Endothelial cell of umbilical vein (primary cell): Measurements from ENCODE around the gene UQCRFS1. TPM values are rescaled to one million over a fixed set of nuclear protein-coding genes. Genes with fewer than 3 reads are reported as not detected.

Experiments
- BruUV-seq: library from RNA; stranded (reverse); fragments of 400-500 nt; replicated peaks from 2 replicates; lab custom pipeline; 2021; lab: Mats Ljungman, UMichigan
- CTCF ChIA-PET: fragments of 300-600, 350-600 bp; sonication (Branson Sonifier 250); formaldehyde crosslinking; loops from one replicate; lab custom pipeline; 2021; ENCODE audit warnings: antibody characterized with exemption, inconsistent platforms; lab: Charles Lee
- POLR2A ChIA-PET: fragments of 300-600, 350-600 bp; sonication (Branson Sonifier 250); formaldehyde crosslinking; loops from one replicate; lab custom pipeline; 2021; ENCODE audit warnings: antibody characterized with exemption, inconsistent platforms; lab: Charles Lee
- DNase-seq: peaks from one replicate; pipeline ENCODE4 v3.0.0-alpha.2; 2011; ENCODE audit warnings: low read depth, low spot score
- FAIRE-seq: peaks from 2 replicates; lab custom pipeline; 2011; peaks lifted over from hg19 to GRCh38; lab: Jason Lieb, UNC
- H2AFZ ChIP-seq: 2 replicates; pipeline ENCODE4 v1.6.0; 2012; ENCODE audit warnings: low read depth, low read length, control low read depth, inconsistent platforms
- H3K27ac ChIP-seq: 2 replicates; pipeline ENCODE4 v1.5.1; 2011; ENCODE audit warnings: low read depth, mild to moderate bottlenecking, control low read depth, low read length, moderate library complexity; ENCODE audit not compliant: insufficient read depth
- H3K27me3 ChIP-seq, 2 experiments: 2 replicates each; pipeline versions ENCODE4 v1.6.0 to v1.6.1; 2011; ENCODE audit warnings: low read length in 2 of 2, mixed read lengths in 1 of 2; ENCODE audit not compliant: control insufficient read depth in 2 of 2, insufficient read depth in 2 of 2
- H3K36me3 ChIP-seq, 2 experiments: 2 replicates in 1 of 2; 3 replicates in 1 of 2; pipeline ENCODE4 v1.5.1; 2011; ENCODE audit warnings: low read length in 2 of 2, mild to moderate bottlenecking in 1 of 2, moderate library complexity in 1 of 2; ENCODE audit not compliant: control insufficient read depth in 2 of 2, insufficient read depth in 2 of 2; ENCODE audit errors: extremely low read depth in 1 of 2
- H3K4me1 ChIP-seq: 3 replicates; pipeline ENCODE4 v1.5.1; 2011; ENCODE audit warnings: mild to moderate bottlenecking, low read length; ENCODE audit not compliant: control insufficient read depth, insufficient read depth; ENCODE audit errors: extremely low read depth
- H3K4me2 ChIP-seq: 2 replicates; pipeline ENCODE4 v1.6.1; 2011; ENCODE audit warnings: low read length, control low read depth, mixed read lengths; ENCODE audit not compliant: insufficient read depth
- H3K4me3 ChIP-seq, 3 experiments: fragments of 200-600 bp in 1 of 3; sonication (generic), shearing (Covaris generic) in 1 of 3; replicated peaks in 1 of 3; 2 replicates each; pipeline ENCODE4 v1.5.1; 2011 to 2016; ENCODE audit warnings: control low read depth in 3 of 3, low read length in 3 of 3, mild to moderate bottlenecking in 2 of 3, inconsistent platforms in 1 of 3, low read depth in 1 of 3, moderate library complexity in 1 of 3; ENCODE audit not compliant: insufficient read depth in 1 of 3
- H3K79me2 ChIP-seq: 2 replicates; pipeline ENCODE4 v1.6.0; 2012; ENCODE audit warnings: low read length, inconsistent platforms; ENCODE audit not compliant: control insufficient read depth, insufficient read depth
- H3K9ac ChIP-seq: replicated peaks from 2 replicates; pipeline ENCODE3; 2011; ENCODE audit warnings: low read length, control low read depth; ENCODE audit not compliant: insufficient read depth; ENCODE audit errors: extremely low read depth
- H3K9me1 ChIP-seq: replicated peaks from 3 replicates; pipeline ENCODE4 v1.6.0; 2011; ENCODE audit warnings: mild to moderate bottlenecking, low read length; ENCODE audit not compliant: control insufficient read depth, insufficient read depth; ENCODE audit errors: extremely low read depth
- H3K9me3 ChIP-seq: replicated peaks from 2 replicates; pipeline ENCODE4 v1.5.1; 2012; ENCODE audit warnings: low read length, inconsistent platforms; ENCODE audit not compliant: control insufficient read depth, insufficient read depth
- H4K20me1 ChIP-seq: replicated peaks from 2 replicates; pipeline ENCODE3; 2011; ENCODE audit warnings: mild to moderate bottlenecking, low read length; ENCODE audit not compliant: control insufficient read depth, insufficient read depth; ENCODE audit errors: extremely low read depth
- CTCF ChIP-seq, 2 donors: IDR thresholded peaks; 1 replicate in 1 of 2; 2 replicates in 1 of 2; pipeline ENCODE4 v1.5.1; 2011; ENCODE audit warnings: low read length in 2 of 2, mild to moderate bottlenecking in 2 of 2, moderate library complexity in 2 of 2, control low read depth in 1 of 2, inconsistent platforms in 1 of 2, low read depth in 1 of 2; ENCODE audit not compliant: insufficient read depth in 1 of 2; ENCODE audit errors: extremely low read depth in 1 of 2
- EZH2 ChIP-seq: IDR thresholded peaks from 2 replicates; pipeline ENCODE4 v1.6.1; 2012; ENCODE audit warnings: borderline replicate concordance, low read depth, mild to moderate bottlenecking, moderate library complexity, low read length, inconsistent platforms; ENCODE audit not compliant: severe bottlenecking
- GATA2 ChIP-seq: IDR thresholded peaks from 2 replicates; pipeline ENCODE4 v1.7.0; 2011; ENCODE audit warnings: low read depth, mild to moderate bottlenecking, moderate library complexity, mixed read lengths, low read length; ENCODE audit not compliant: insufficient read length, insufficient read depth
- JUN ChIP-seq: IDR thresholded peaks from 2 replicates; pipeline ENCODE4 v1.6.1; 2011; ENCODE audit warnings: borderline replicate concordance, low read depth; ENCODE audit not compliant: insufficient read length, insufficient read depth
- MYC ChIP-seq: IDR thresholded peaks from one replicate; pipeline ENCODE4 v1.6.1; 2011; ENCODE audit warnings: mild to moderate bottlenecking, low read depth, low read length
- POLR2A ChIP-seq: IDR thresholded peaks from 2 replicates; pipeline ENCODE4 v1.6.1; 2012; ENCODE audit warnings: low read depth, mild to moderate bottlenecking, control low read depth, low read length
- dilution Hi-C: fragments of 300-500 bp; cut with MboI; formaldehyde crosslinking; loops from one replicate; pipeline ENCODE4 v1.15.0; 2019; ENCODE audit warnings: low sequenced_read_pairs; ENCODE audit not compliant: extremely low pct_ligation_motif_present
- intact Hi-C: fragments of 100-400 bp; cut with micrococcal nuclease; formaldehyde crosslinking; loops from one replicate; pipeline ENCODE4 v1.10.0; 2022
- polyA plus RNA-seq, 4 experiments: library from polyadenylated mRNA; depleted of rRNA in 3 of 4; stranded (reverse) in 3 of 4; unstranded in 1 of 4; fragments of >200 nt; gene quantifications; 2 replicates each; pipeline versions ENCODE4 v1.2.1 to v1.2.3, GENCODE V29; 2011 to 2012; ENCODE audit warnings: missing spikeins in 1 of 4
- total RNA-seq: library from RNA; stranded (reverse); gene quantifications from 2 replicates; pipeline ENCODE4 v1.2.3, GENCODE V29; 2021
- TF ChIP-seq, protein P1 (sequence below): IDR thresholded peaks from 2 replicates; pipeline ENCODE4 v1.6.1; 2011; ENCODE audit not compliant: insufficient read depth, insufficient read length

Gene UQCRFS1
- total and polyA plus RNA-seq, 2 donors (not counting 3 experiments of a cell fraction or from before 2014, with no cell fraction given) = 28.2 to 33.8 TPM

GRCh38 chr19:29170554-29170953, 42.4 kb downstream of the UQCRFS1 start:
- Histone ChIP-seq H3K4me1 (no peaks in the 10 kb centered on the region), H3K9ac (no peak overlapping the region), H3K36me3 (no peaks in the 10 kb centered on the region), H3K4me3 (no peak overlapping the region), H3K9me3 (no peaks in the 10 kb centered on the region), H3K4me2 (no peak overlapping the region), H3K9me1 (no peaks in the 10 kb centered on the region), H3K79me2 (no peaks in the 10 kb centered on the region), H4K20me1 (no peaks in the 10 kb centered on the region), H3K27ac (no peak overlapping the region), H2AFZ (no peak overlapping the region), H3K27me3 (no peaks in the 10 kb centered on the region)
- TF ChIP-seq JUN = no peak
- no peak for TF ChIP-seq MYC
- TF ChIP-seq CTCF (IDR thresholded peaks at IDR 0.05; ENCODE audit: extremely low read depth in 1 of 2, insufficient read depth in 1 of 2, low read depth in 1 of 2, low read length in 2 of 2) = no peak
- no peak for TF ChIP-seq EZH2
- TF ChIP-seq POLR2A = no peak
- intact Hi-C loops = no loop called here
- dilution Hi-C loops = no loop called here
- DNase-seq = no peak
- POLR2A ChIA-PET = no interaction called here
- no peak for FAIRE-seq
- no TSS peak for BruUV-seq
- CTCF ChIA-PET = interaction anchor here (1.1 kb wide), 1 partner anchor 8 kb away, joined by 3 read pairs; no protein-coding TSS in a partner anchor

GRCh38 chr19:29162694-29163093, 50.3 kb downstream of the UQCRFS1 start:
- no peaks in the 10 kb centered on the region for H3K9me1 ChIP-seq
- FAIRE-seq (no peak), DNase-seq (no peak)
- dilution Hi-C loops (no loop called here), intact Hi-C loops (no loop called here)
- no peaks in the 10 kb centered on the region for H3K4me1 ChIP-seq
- H3K4me2 ChIP-seq = no peak overlapping the region
- CTCF ChIA-PET = interaction anchor here (0.8 kb wide), 1 partner anchor 8 kb away, joined by 3 read pairs; no protein-coding TSS in a partner anchor
- no peaks in the 10 kb centered on the region for H3K36me3 ChIP-seq
- no peak overlapping the region for H3K9ac ChIP-seq
- POLR2A ChIA-PET = no interaction called here
- BruUV-seq = no TSS peak
- H3K79me2 ChIP-seq = no peaks in the 10 kb centered on the region
- no peak overlapping the region for H3K27ac ChIP-seq
- H3K27me3 ChIP-seq = no peaks in the 10 kb centered on the region
- no peaks in the 10 kb centered on the region for H3K9me3 ChIP-seq
- no peak overlapping the region for H3K4me3 ChIP-seq
- no peaks in the 10 kb centered on the region for H4K20me1 ChIP-seq
- H2AFZ ChIP-seq = no peak overlapping the region
- no peak for TF ChIP-seq MYC
- TF ChIP-seq JUN = no peak
- TF ChIP-seq CTCF (IDR thresholded peaks at IDR 0.05; ENCODE audit: extremely low read depth in 1 of 2, insufficient read depth in 1 of 2, low read depth in 1 of 2, low read length in 2 of 2) = no peak
- TF ChIP-seq, protein P1, sequence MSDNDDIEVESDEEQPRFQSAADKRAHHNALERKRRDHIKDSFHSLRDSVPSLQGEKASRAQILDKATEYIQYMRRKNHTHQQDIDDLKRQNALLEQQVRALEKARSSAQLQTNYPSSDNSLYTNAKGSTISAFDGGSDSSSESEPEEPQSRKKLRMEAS = no peak
- TF ChIP-seq GATA2 = no peak
